Uterus (tissue), 4 donors: ENCODE results near the gene LRRC53. TPM values are rescaled to one million over a fixed set of nuclear protein-coding genes. Genes with fewer than 3 reads are reported as not detected.

ENCODE experiments used
- DNase-seq, 2 donors: peaks; one replicate each; pipeline ENCODE4 v3.0.0-alpha.2; 2019 to 2020
- H3K27ac ChIP-seq, 2 donors: fragments of 200-600 bp; sonication (generic); 1 replicate in 1 of 2; 2 replicates in 1 of 2; pipeline ENCODE4 v1.5.1; 2016 to 2018
- H3K27me3 ChIP-seq, 2 donors: fragments of 200-600 bp; sonication (generic); one replicate each; pipeline ENCODE4 v1.5.1; 2018 to 2019; ENCODE audit warnings: control low read depth in 1 of 2
- H3K36me3 ChIP-seq, 2 donors: fragments of 200-600 bp; sonication (generic); one replicate each; pipeline ENCODE4 v1.5.1; 2019; ENCODE audit warnings: control low read depth in 1 of 2
- H3K4me1 ChIP-seq, 2 donors: fragments of 200-600 bp; sonication (generic); one replicate each; pipeline ENCODE4 v1.5.1; 2018 to 2019; ENCODE audit warnings: control low read depth in 1 of 2
- H3K4me3 ChIP-seq, 2 donors: fragments of 200-600 bp; sonication (generic); 1 replicate in 1 of 2; 2 replicates in 1 of 2; pipeline ENCODE4 v1.5.1; 2018 to 2019; ENCODE audit warnings: mild to moderate bottlenecking in 1 of 2
- H3K9me3 ChIP-seq, 2 donors: fragments of 200-600 bp; sonication (generic); one replicate each; pipeline ENCODE4 v1.5.1; 2019; ENCODE audit warnings: control low read depth in 1 of 2
- CTCF ChIP-seq, 4 experiments: fragments of 200-600 bp in 2 of 4; fragments of 450-650 bp in 2 of 4; sonication (generic) in 2 of 4; IDR thresholded peaks; one replicate each; pipeline ENCODE4 v1.5.1; 2016 to 2019; ENCODE audit warnings: antibody characterized with exemption in 4 of 4, mild to moderate bottlenecking in 2 of 4, moderate library complexity in 1 of 4
- POLR2A ChIP-seq, 2 donors: fragments of 450-650 bp; IDR thresholded peaks; one replicate each; pipeline ENCODE4 v1.6.1; 2016; ENCODE audit warnings: antibody characterized with exemption in 2 of 2, mild to moderate bottlenecking in 1 of 2, moderate library complexity in 1 of 2
- intact Hi-C: fragments of 100-400 bp; cut with DNase I; formaldehyde crosslinking; loops from one replicate; pipeline ENCODE4 v1.15.1; 2023; ENCODE audit warnings: low total_unique reads
- total RNA-seq, 4 donors: library from RNA; depleted of rRNA in 3 of 4; stranded (reverse); fragments of >200 nt in 3 of 4; gene quantifications; one replicate each; pipeline versions ENCODE4 v1.1.0 to v1.2.4, GENCODE V29; 2014 to 2023
- donor health status: DM: yes; HTN: yes; CAD: no.

Gene LRRC53
- total RNA-seq, 4 donors from 2014 or later: 0.21 TPM; not detected in 3

DNA sequence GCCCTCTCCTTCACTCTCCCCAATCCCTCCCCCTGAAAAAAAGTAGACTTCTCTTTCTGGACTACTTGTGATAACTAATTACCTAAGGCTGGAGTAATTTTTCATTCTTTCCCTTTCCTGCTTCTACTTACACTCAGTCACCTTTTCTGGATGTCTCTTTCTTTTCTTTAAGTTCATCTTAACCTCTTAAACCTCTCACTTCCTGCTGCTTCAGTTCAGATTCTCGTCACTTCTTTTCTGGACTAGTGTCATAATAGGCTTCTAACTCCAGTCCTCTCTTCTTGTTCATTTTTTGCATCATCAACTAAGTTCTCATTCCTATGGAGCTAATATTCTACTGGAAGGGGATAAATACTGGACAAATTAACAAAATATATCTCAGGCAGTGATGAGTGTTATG lies 75.4 kb downstream of the LRRC53 start:
- H3K4me1 ChIP-seq: no peaks in the 10 kb centered on the region
- H3K4me3 ChIP-seq: no peak overlapping the region
- H3K9me3 ChIP-seq: no peaks in the 10 kb centered on the region
- TF ChIP-seq CTCF (IDR thresholded peaks at IDR 0.05) (no peak), POLR2A (IDR thresholded peaks at IDR 0.05) (no peak)
- no peak overlapping the region for H3K27ac ChIP-seq
- no peaks in the 10 kb centered on the region for H3K36me3 ChIP-seq
- no peaks in the 10 kb centered on the region for H3K27me3 ChIP-seq
- no peak for DNase-seq
- intact Hi-C loops: no loop called here

GRCh38 chr1:74436078-74436477 lies 76.3 kb downstream of the LRRC53 start:
- no peaks in the 10 kb centered on the region for H3K36me3 ChIP-seq
- H3K9me3 ChIP-seq: no peaks in the 10 kb centered on the region
- no peak for DNase-seq
- no peaks in the 10 kb centered on the region for H3K27me3 ChIP-seq
- H3K27ac ChIP-seq: no peak overlapping the region
- intact Hi-C loops: no loop called here
- H3K4me3 ChIP-seq: no peak overlapping the region
- no peak for TF ChIP-seq CTCF (IDR thresholded peaks at IDR 0.05)
- TF ChIP-seq POLR2A (IDR thresholded peaks at IDR 0.05): no peak
- no peaks in the 10 kb centered on the region for H3K4me1 ChIP-seq

- no peaks in the 10 kb centered on the region for H3K9me3 ChIP-seq
- DNase-seq: no peak
- no peak overlapping the region for H3K4me3 ChIP-seq
- no peak for TF ChIP-seq POLR2A (IDR thresholded peaks at IDR 0.05)
- no peaks in the 10 kb centered on the region for H3K36me3 ChIP-seq
- no peaks in the 10 kb centered on the region for H3K27me3 ChIP-seq
- H3K27ac ChIP-seq: no peak overlapping the region
- H3K4me1 ChIP-seq: no peaks in the 10 kb centered on the region
- intact Hi-C loops: no loop called here
Observed at GRCh38 chr1:74434321-74434720, 78.1 kb downstream of the LRRC53 start.

DNA sequence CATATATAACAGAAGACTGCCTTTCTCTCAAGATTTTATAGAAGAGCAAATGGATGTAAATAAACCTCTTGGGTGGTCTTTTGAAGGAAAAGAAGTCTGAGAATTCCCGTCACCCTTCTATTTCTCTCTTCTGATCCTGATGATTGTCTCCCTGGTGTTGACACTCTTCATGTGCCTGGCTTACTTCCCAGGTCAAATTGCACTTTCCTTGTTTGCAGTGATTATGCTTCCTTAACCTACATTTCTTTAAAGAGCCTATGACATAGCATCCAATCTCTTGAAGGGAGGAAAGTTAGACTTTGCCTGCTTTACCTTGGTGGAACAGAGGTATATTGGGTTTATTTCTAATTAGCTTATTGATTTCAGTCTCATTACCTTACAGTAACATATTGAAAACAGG lies 80.1 kb downstream of the LRRC53 start:
- H3K4me3 ChIP-seq: no peak overlapping the region
- H3K4me1 ChIP-seq: no peaks in the 10 kb centered on the region
- H3K36me3 ChIP-seq: no peaks in the 10 kb centered on the region
- intact Hi-C loops: no loop called here
- no peaks in the 10 kb centered on the region for H3K9me3 ChIP-seq
- no peak for DNase-seq
- H3K27ac ChIP-seq: no peak overlapping the region
- TF ChIP-seq CTCF (IDR thresholded peaks at IDR 0.05) (no peak), POLR2A (IDR thresholded peaks at IDR 0.05) (no peak)
- no peaks in the 10 kb centered on the region for H3K27me3 ChIP-seq

DNA sequence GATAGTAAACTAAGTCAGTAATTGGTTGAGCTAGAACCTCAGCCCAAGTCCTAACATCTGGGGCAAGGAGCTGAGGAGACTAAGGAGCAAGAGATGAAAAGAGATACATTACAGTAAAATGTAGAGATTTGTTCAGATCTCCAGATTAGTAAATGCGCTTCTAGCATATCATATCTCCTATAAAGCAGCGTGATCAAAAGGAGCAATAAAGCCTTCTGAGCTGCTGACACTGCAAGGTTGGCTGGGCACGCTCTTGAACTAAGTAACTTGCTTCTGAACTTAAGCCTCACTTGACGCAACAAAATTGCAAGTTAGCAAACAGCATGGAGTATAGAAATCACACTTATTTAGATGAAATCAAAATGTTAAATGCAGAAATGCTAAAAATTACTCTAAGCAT lies 80.9 kb downstream of the LRRC53 start:
- no peaks in the 10 kb centered on the region for H3K9me3 ChIP-seq
- no peak overlapping the region for H3K27ac ChIP-seq
- TF ChIP-seq CTCF (IDR thresholded peaks at IDR 0.05): no peak
- TF ChIP-seq POLR2A (IDR thresholded peaks at IDR 0.05): no peak
- intact Hi-C loops: no loop called here
- H3K27me3 ChIP-seq: no peaks in the 10 kb centered on the region
- DNase-seq: no peak
- no peaks in the 10 kb centered on the region for H3K36me3 ChIP-seq
- no peaks in the 10 kb centered on the region for H3K4me1 ChIP-seq
- no peak overlapping the region for H3K4me3 ChIP-seq

GRCh38 chr1:74430342-74430934 lies 82.0 kb downstream of the LRRC53 start:
- Histone ChIP-seq H3K9me3 (no peaks in the 10 kb centered on the region), H3K4me3 (no peak overlapping the region), H3K27ac (no peak overlapping the region), H3K36me3 (no peaks in the 10 kb centered on the region), H3K27me3 (no peaks in the 10 kb centered on the region), H3K4me1 (no peaks in the 10 kb centered on the region)
- no peak for TF ChIP-seq CTCF (IDR thresholded peaks at IDR 0.05)
- TF ChIP-seq POLR2A (IDR thresholded peaks at IDR 0.05): no peak
- intact Hi-C loops: no loop called here
- DNase-seq: no peak
